ENCODE results near the gene RAB10.
A peak's percentile ranks its signal among the peaks of the same experiment; 100 is the strongest.

- TF ChIP-seq, protein P1, sequence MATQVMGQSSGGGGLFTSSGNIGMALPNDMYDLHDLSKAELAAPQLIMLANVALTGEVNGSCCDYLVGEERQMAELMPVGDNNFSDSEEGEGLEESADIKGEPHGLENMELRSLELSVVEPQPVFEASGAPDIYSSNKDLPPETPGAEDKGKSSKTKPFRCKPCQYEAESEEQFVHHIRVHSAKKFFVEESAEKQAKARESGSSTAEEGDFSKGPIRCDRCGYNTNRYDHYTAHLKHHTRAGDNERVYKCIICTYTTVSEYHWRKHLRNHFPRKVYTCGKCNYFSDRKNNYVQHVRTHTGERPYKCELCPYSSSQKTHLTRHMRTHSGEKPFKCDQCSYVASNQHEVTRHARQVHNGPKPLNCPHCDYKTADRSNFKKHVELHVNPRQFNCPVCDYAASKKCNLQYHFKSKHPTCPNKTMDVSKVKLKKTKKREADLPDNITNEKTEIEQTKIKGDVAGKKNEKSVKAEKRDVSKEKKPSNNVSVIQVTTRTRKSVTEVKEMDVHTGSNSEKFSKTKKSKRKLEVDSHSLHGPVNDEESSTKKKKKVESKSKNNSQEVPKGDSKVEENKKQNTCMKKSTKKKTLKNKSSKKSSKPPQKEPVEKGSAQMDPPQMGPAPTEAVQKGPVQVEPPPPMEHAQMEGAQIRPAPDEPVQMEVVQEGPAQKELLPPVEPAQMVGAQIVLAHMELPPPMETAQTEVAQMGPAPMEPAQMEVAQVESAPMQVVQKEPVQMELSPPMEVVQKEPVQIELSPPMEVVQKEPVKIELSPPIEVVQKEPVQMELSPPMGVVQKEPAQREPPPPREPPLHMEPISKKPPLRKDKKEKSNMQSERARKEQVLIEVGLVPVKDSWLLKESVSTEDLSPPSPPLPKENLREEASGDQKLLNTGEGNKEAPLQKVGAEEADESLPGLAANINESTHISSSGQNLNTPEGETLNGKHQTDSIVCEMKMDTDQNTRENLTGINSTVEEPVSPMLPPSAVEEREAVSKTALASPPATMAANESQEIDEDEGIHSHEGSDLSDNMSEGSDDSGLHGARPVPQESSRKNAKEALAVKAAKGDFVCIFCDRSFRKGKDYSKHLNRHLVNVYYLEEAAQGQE (IDR thresholded peaks at IDR 0.05; ENCODE audit: low read depth), result no peak
- TF ChIP-seq, protein P2, sequence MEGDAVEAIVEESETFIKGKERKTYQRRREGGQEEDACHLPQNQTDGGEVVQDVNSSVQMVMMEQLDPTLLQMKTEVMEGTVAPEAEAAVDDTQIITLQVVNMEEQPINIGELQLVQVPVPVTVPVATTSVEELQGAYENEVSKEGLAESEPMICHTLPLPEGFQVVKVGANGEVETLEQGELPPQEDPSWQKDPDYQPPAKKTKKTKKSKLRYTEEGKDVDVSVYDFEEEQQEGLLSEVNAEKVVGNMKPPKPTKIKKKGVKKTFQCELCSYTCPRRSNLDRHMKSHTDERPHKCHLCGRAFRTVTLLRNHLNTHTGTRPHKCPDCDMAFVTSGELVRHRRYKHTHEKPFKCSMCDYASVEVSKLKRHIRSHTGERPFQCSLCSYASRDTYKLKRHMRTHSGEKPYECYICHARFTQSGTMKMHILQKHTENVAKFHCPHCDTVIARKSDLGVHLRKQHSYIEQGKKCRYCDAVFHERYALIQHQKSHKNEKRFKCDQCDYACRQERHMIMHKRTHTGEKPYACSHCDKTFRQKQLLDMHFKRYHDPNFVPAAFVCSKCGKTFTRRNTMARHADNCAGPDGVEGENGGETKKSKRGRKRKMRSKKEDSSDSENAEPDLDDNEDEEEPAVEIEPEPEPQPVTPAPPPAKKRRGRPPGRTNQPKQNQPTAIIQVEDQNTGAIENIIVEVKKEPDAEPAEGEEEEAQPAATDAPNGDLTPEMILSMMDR (IDR thresholded peaks at IDR 0.05 in 2 of 3, conservative IDR thresholded peaks at IDR 0.05 in 1 of 3; ENCODE audit: borderline replicate concordance in 1 of 3, insufficient read depth in 1 of 3, low read depth in 2 of 3, low read length in 2 of 3), result peak in 2 of 3 experiments; percentile 31 to 43; a peak in 3 of 6 replicates
- TF ChIP-seq EZH2 (IDR thresholded peaks at IDR 0.05) (no peak), POLR2AphosphoS5 (IDR thresholded peaks at IDR 0.05; ENCODE audit: low read depth, low read length) (no peak), POLR2A (IDR thresholded peaks at IDR 0.05; ENCODE audit: borderline replicate concordance, extremely low read depth, insufficient read depth, insufficient read length) (no peak), TCF7L2 (IDR thresholded peaks at IDR 0.05; ENCODE audit: borderline replicate concordance, extremely low read depth, insufficient read depth, insufficient read length) (no peak), EZH2phosphoT487 (IDR thresholded peaks at IDR 0.05; ENCODE audit: borderline replicate concordance) (no peak), ELF1 (IDR thresholded peaks at IDR 0.05; ENCODE audit: borderline replicate concordance, low read depth) (no peak), ZFX (IDR thresholded peaks at IDR 0.05) (0 out of 2 replicates have a peak, but pooled peaks have one; percentile 22), JUND (IDR thresholded peaks at IDR 0.05) (no peak)
Observed at GRCh38 chr2:26184555-26185303, 150.8 kb downstream of the RAB10 start.

All from HCT116 (cell line).